ENCODE data around the gene ZBTB21. TPM values are rescaled to one million over a fixed set of nuclear protein-coding genes. Genes with fewer than 3 reads are reported as not detected.

The ZBTB21 gene
- total and polyA plus RNA-seq, 5 experiments from 2014 or later = 4.2 to 33.3 (median 6.3) TPM

DNA sequence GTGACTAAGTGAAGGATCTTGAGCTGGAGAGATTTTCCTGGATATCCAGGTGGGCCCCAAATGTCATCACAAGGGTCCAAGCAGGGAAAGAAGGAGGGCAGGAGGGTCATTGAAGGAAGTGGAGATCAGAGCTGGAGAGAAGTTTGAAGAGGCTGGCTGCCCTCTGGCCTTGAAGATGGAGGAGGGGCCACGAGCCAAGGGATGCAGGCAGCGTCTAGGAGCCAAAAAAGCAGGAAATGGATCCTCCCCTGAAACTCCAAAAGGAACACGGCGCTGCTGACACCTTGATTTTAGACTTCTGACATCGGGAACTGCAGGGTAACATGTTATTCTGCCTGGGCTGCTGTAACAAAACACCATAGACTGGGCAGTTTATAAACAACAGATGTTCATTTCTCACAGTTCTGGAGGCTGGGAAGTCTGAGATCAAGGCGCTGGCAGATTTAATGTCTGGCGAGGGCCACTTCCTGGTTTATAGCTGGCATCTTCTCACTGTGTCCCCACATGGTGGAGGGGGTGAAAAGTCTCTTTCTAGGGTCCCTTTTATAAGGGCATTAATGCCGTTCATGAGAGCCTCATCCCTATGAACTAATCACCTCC is 28.8 kb upstream of the ZBTB21 start:
- no peaks in the 10 kb centered on the region for H3K9me3 Mint-ChIP-seq
- H3K27me3 Mint-ChIP-seq = no peaks in the 10 kb centered on the region
- DNase-seq (no peak), ATAC-seq (no peak)
- H3K4me1 Mint-ChIP-seq = peaks cover 5 to 25% (median 18%) of the 10 kb centered on the region in 4 donors
- peak overlapping the region in 8 of 10 donors; percentile 29 to 92 (median 64) for H3K27ac Mint-ChIP-seq
- H3K36me3 Mint-ChIP-seq = no peaks in the 10 kb centered on the region
- POLR2A ChIA-PET = interaction anchor here (0.7 to 2.6 kb wide), 3 partner anchors 22 to 33 kb away, joined by 3 to 10 read pairs (median 4); no protein-coding TSS in a partner anchor
- H3K4me3 Mint-ChIP-seq = no peak overlapping the region

GRCh38 chr21:42038393-42038792 is 28.2 kb upstream of the ZBTB21 start:
- H3K27ac Mint-ChIP-seq = peak overlapping the region in 6 of 10 donors; percentile 32 to 92 (median 70)
- ATAC-seq (no peak), DNase-seq (peak in 1 of 10 donors; percentile 41)
- no peak overlapping the region for H3K4me3 Mint-ChIP-seq
- POLR2A ChIA-PET = interaction anchor here (1.7 to 2.6 kb wide), 2 partner anchors 22 to 24 kb away, joined by 4 to 10 read pairs; no protein-coding TSS in a partner anchor
- H3K36me3 Mint-ChIP-seq = no peaks in the 10 kb centered on the region
- H3K9me3 Mint-ChIP-seq = no peaks in the 10 kb centered on the region
- peaks cover 5 to 25% (median 18%) of the 10 kb centered on the region in 4 donors for H3K4me1 Mint-ChIP-seq
- no peaks in the 10 kb centered on the region for H3K27me3 Mint-ChIP-seq

DNA sequence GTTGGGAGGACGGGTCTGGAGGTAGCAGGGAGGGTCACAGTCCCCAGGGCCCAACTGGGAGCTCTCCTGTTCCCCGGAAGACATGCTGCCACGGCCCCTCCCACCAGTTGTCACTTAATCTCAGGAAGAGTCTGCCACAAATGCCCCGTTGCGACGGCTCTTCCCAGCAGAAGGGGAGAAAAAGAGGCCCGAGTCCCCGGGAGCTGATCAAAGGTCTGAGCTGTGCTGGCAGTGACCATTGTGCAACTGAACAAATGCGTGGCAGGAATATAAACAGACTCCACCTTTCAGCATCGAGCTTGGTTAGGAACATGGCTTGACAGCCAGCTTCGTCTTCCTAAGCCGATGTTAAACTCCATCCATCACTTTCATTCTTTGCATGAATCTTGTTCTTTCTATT is 27.8 kb upstream of the ZBTB21 start:
- Mint-ChIP-seq H3K9me3 (no peaks in the 10 kb centered on the region), H3K4me3 (no peak overlapping the region), H3K27me3 (no peaks in the 10 kb centered on the region), H3K4me1 (peaks cover 5 to 25% (median 18%) of the 10 kb centered on the region in 4 donors), H3K36me3 (no peaks in the 10 kb centered on the region), H3K27ac (peak overlapping the region in 1 of 10 donors; percentile 34)
- DNase-seq (no peak), ATAC-seq (no peak)
- POLR2A ChIA-PET = interaction anchor here (0.6 to 2.6 kb wide), 3 partner anchors 14 to 33 kb away, joined by 3 to 10 read pairs (median 3); partner anchors contain the start of gene UMODL1

- Mint-ChIP-seq H3K4me1 (peaks cover 5 to 25% (median 16%) of the 10 kb centered on the region in 4 donors), H3K9me3 (no peaks in the 10 kb centered on the region), H3K36me3 (no peaks in the 10 kb centered on the region), H3K4me3 (no peak overlapping the region), H3K27ac (peak overlapping the region in 1 of 10 donors; percentile 34), H3K27me3 (no peaks in the 10 kb centered on the region)
- ATAC-seq (no peak), DNase-seq (no peak)
- POLR2A ChIA-PET = interaction anchor here (0.6 kb wide), 2 partner anchors 15 to 34 kb away, joined by 3 read pairs; partner anchors contain the start of gene UMODL1
These were observed 27.4 kb upstream of the ZBTB21 start for GRCh38 chr21:42037516-42037915.

- Mint-ChIP-seq H3K4me3 (no peak overlapping the region), H3K27me3 (no peaks in the 10 kb centered on the region), H3K9me3 (no peaks in the 10 kb centered on the region), H3K27ac (peak overlapping the region in 2 of 10 donors; percentile 15 to 67), H3K36me3 (no peaks in the 10 kb centered on the region), H3K4me1 (peaks cover 5 to 17% (median 14%) of the 10 kb centered on the region in 4 donors)
- DNase-seq = no peak
- ATAC-seq = no peak
- POLR2A ChIA-PET = interaction anchor here (0.7 kb wide), 1 partner anchor 27 kb away, joined by 3 read pairs; no protein-coding TSS in a partner anchor
These were observed 26.2 kb upstream of the ZBTB21 start for GRCh38 chr21:42036313-42036712.

GRCh38 chr21:42032968-42033367 is 22.8 kb upstream of the ZBTB21 start:
- Mint-ChIP-seq H3K4me1 (peaks cover 0 to 7% (median 3%) of the 10 kb centered on the region in 4 donors), H3K4me3 (no peak overlapping the region), H3K9me3 (no peaks in the 10 kb centered on the region), H3K27me3 (no peaks in the 10 kb centered on the region), H3K27ac (peak overlapping the region in 1 of 10 donors; percentile 53), H3K36me3 (no peaks in the 10 kb centered on the region)
- no peak for ATAC-seq
- DNase-seq = no peak
- POLR2A ChIA-PET = interaction anchor here (1.0 to 2.1 kb wide), 2 partner anchors 8 to 30 kb away, joined by 3 to 8 read pairs; no protein-coding TSS in a partner anchor

- H3K27me3 Mint-ChIP-seq = no peaks in the 10 kb centered on the region
- ATAC-seq = no peak
- no peaks in the 10 kb centered on the region for H3K36me3 Mint-ChIP-seq
- no peak overlapping the region for H3K27ac Mint-ChIP-seq
- DNase-seq = no peak
- POLR2A ChIA-PET = interaction anchor here (2.1 kb wide), 1 partner anchor 30 kb away, joined by 8 read pairs; no protein-coding TSS in a partner anchor
- H3K4me3 Mint-ChIP-seq = no peak overlapping the region
- no peaks in the 10 kb centered on the region for H3K9me3 Mint-ChIP-seq
- H3K4me1 Mint-ChIP-seq = peaks cover 0 to 9% (median 3%) of the 10 kb centered on the region in 4 donors
These were observed 22.1 kb upstream of the ZBTB21 start for GRCh38 chr21:42032266-42032665.

- ATAC-seq (no peak), DNase-seq (peak in 1 of 10 donors; percentile 34)
- POLR2A ChIA-PET = no interaction called here
- no peaks in the 10 kb centered on the region for H3K36me3 Mint-ChIP-seq
- no peaks in the 10 kb centered on the region for H3K9me3 Mint-ChIP-seq
- no peak overlapping the region for H3K4me3 Mint-ChIP-seq
- peak overlapping the region in 2 of 10 donors; percentile 38 to 46 for H3K27ac Mint-ChIP-seq
- H3K27me3 Mint-ChIP-seq = no peaks in the 10 kb centered on the region
- peaks cover 0 to 9% (median 5%) of the 10 kb centered on the region in 4 donors for H3K4me1 Mint-ChIP-seq
These were observed 21.7 kb upstream of the ZBTB21 start for GRCh38 chr21:42031816-42032215.

DNA sequence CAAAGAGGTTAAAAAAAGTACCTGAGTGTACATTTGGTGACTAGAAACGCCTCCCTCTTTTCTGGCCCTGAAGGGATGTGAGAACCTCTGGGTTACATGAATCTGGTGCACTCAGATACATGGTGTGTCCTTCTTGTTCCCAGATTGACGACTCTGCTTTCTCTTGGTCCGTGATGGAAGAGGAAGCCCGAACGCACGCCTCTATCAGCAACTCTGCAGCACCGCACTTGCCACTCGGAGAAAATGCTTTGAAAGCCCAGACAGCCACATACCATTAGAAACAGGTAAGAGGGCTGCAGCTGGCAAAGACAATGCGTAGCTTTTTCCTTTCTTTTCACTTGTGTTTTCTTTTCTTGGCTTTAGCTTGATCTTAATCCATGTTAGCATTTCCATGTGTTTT is 21.1 kb upstream of the ZBTB21 start:
- ATAC-seq = no peak
- H3K4me1 Mint-ChIP-seq = peaks cover under 1 to 10% (median 9%) of the 10 kb centered on the region in 4 donors
- H3K4me3 Mint-ChIP-seq = no peak overlapping the region
- peak overlapping the region in 1 of 10 donors; percentile 58 for H3K27ac Mint-ChIP-seq
- H3K9me3 Mint-ChIP-seq = no peaks in the 10 kb centered on the region
- H3K27me3 Mint-ChIP-seq = no peaks in the 10 kb centered on the region
- DNase-seq = no peak
- POLR2A ChIA-PET = interaction anchor here (0.5 kb wide), 1 partner anchor 244 kb away, joined by 3 read pairs; no protein-coding TSS in a partner anchor
- no peaks in the 10 kb centered on the region for H3K36me3 Mint-ChIP-seq

- ATAC-seq (no peak), DNase-seq (no peak)
- Mint-ChIP-seq H3K4me3 (no peak overlapping the region), H3K9me3 (no peaks in the 10 kb centered on the region), H3K36me3 (no peaks in the 10 kb centered on the region), H3K27ac (no peak overlapping the region), H3K27me3 (no peaks in the 10 kb centered on the region), H3K4me1 (peaks cover 5 to 10% (median 8%) of the 10 kb centered on the region in 4 donors)
- POLR2A ChIA-PET = interaction anchor here (0.6 to 1.2 kb wide), 2 partner anchors 15 to 32 kb away, joined by 4 to 7 read pairs; no protein-coding TSS in a partner anchor
These were observed 20.2 kb upstream of the ZBTB21 start for GRCh38 chr21:42030311-42030710.

GRCh38 chr21:42028766-42029425 is 18.7 kb upstream of the ZBTB21 start:
- Mint-ChIP-seq H3K9me3 (no peaks in the 10 kb centered on the region), H3K27ac (peak overlapping the region in 4 of 10 donors; percentile 19 to 57 (median 44)), H3K36me3 (no peaks in the 10 kb centered on the region), H3K4me3 (no peak overlapping the region), H3K4me1 (peaks cover 5 to 9% (median 8%) of the 10 kb centered on the region in 4 donors), H3K27me3 (no peaks in the 10 kb centered on the region)
- POLR2A ChIA-PET = interaction anchor here (0.8 to 1.2 kb wide), 3 partner anchors 11 to 34 kb away, joined by 3 to 4 read pairs (median 3); no protein-coding TSS in a partner anchor
- DNase-seq (no peak), ATAC-seq (no peak)

- POLR2A ChIA-PET = interaction anchor here (0.9 kb wide), 1 partner anchor 10 kb away, joined by 3 read pairs; no protein-coding TSS in a partner anchor
- H3K36me3 Mint-ChIP-seq = no peaks in the 10 kb centered on the region
- H3K9me3 Mint-ChIP-seq = no peaks in the 10 kb centered on the region
- no peaks in the 10 kb centered on the region for H3K27me3 Mint-ChIP-seq
- ATAC-seq (no peak), DNase-seq (no peak)
- H3K4me3 Mint-ChIP-seq = no peak overlapping the region
- peaks cover 5 to 9% (median 8%) of the 10 kb centered on the region in 4 donors for H3K4me1 Mint-ChIP-seq
- peak overlapping the region in 4 of 10 donors; percentile 1 to 76 (median 28) for H3K27ac Mint-ChIP-seq
These were observed 17.9 kb upstream of the ZBTB21 start for GRCh38 chr21:42027822-42028765.
